GM19463 (cell line): ENCODE results near the gene SLC6A3.
"Not testable (repeated sequence)": the region's sequence is repeated elsewhere in the genome, so short reads cannot be mapped to it uniquely, and the experiment has no call there.

Experiments
- ATAC-seq: cut with Tn5 transposase; IDR thresholded peaks from one replicate; pipeline ENCODE4 v1.9.1; 2021; ENCODE audit warnings: mild to moderate bottlenecking, moderate library complexity; ENCODE audit not compliant: unreplicated experiment

The SLC6A3 gene

GRCh38 chr5:1478271-1479035 is 33.2 kb upstream of the SLC6A3 start:
- ATAC-seq = no peak

GRCh38 chr5:1477341-1477740 is 32.1 kb upstream of the SLC6A3 start:
- ATAC-seq = no peak

- no peak for ATAC-seq
Measured at GRCh38 chr5:1476967-1477310, 31.7 kb upstream of the SLC6A3 start.

- no peak for ATAC-seq
Measured at GRCh38 chr5:1476181-1476966, 31.1 kb upstream of the SLC6A3 start.

GRCh38 chr5:1475544-1475900 is 30.3 kb upstream of the SLC6A3 start:
- not testable (repeated sequence) for ATAC-seq

GRCh38 chr5:1474866-1475543 is 29.8 kb upstream of the SLC6A3 start:
- ATAC-seq = no peak

GRCh38 chr5:1474183-1474839 is 29.1 kb upstream of the SLC6A3 start:
- ATAC-seq = no peak

- ATAC-seq = no peak
Measured at GRCh38 chr5:1473746-1474145, 28.5 kb upstream of the SLC6A3 start.

GRCh38 chr5:1472964-1473628 is 27.9 kb upstream of the SLC6A3 start:
- no peak for ATAC-seq

- no peak for ATAC-seq
Measured at GRCh38 chr5:1471997-1472963, 27.0 kb upstream of the SLC6A3 start.

GRCh38 chr5:1471240-1471853 is 26.1 kb upstream of the SLC6A3 start:
- ATAC-seq = no peak

- no peak for ATAC-seq
Measured at GRCh38 chr5:1470762-1471211, 25.5 kb upstream of the SLC6A3 start.

GRCh38 chr5:1468629-1469527 is 23.6 kb upstream of the SLC6A3 start:
- no peak for ATAC-seq

GRCh38 chr5:1468247-1468612 is 23.0 kb upstream of the SLC6A3 start:
- ATAC-seq = no peak

- ATAC-seq = no peak
Measured at GRCh38 chr5:1467341-1468246, 22.4 kb upstream of the SLC6A3 start.

- ATAC-seq = no peak
Measured at GRCh38 chr5:1466631-1467265, 21.5 kb upstream of the SLC6A3 start.
